GM18867 (cell line): Measurements from ENCODE around the gene MAP2.

ENCODE experiments used
- ATAC-seq: cut with Tn5 transposase; IDR thresholded peaks from one replicate; pipeline ENCODE4 v1.9.1; 2021; ENCODE audit warnings: mild to moderate bottlenecking, moderate library complexity; ENCODE audit not compliant: unreplicated experiment

Gene MAP2, protein sequence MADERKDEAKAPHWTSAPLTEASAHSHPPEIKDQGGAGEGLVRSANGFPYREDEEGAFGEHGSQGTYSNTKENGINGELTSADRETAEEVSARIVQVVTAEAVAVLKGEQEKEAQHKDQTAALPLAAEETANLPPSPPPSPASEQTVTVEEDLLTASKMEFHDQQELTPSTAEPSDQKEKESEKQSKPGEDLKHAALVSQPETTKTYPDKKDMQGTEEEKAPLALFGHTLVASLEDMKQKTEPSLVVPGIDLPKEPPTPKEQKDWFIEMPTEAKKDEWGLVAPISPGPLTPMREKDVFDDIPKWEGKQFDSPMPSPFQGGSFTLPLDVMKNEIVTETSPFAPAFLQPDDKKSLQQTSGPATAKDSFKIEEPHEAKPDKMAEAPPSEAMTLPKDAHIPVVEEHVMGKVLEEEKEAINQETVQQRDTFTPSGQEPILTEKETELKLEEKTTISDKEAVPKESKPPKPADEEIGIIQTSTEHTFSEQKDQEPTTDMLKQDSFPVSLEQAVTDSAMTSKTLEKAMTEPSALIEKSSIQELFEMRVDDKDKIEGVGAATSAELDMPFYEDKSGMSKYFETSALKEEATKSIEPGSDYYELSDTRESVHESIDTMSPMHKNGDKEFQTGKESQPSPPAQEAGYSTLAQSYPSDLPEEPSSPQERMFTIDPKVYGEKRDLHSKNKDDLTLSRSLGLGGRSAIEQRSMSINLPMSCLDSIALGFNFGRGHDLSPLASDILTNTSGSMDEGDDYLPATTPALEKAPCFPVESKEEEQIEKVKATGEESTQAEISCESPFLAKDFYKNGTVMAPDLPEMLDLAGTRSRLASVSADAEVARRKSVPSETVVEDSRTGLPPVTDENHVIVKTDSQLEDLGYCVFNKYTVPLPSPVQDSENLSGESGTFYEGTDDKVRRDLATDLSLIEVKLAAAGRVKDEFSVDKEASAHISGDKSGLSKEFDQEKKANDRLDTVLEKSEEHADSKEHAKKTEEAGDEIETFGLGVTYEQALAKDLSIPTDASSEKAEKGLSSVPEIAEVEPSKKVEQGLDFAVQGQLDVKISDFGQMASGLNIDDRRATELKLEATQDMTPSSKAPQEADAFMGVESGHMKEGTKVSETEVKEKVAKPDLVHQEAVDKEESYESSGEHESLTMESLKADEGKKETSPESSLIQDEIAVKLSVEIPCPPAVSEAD (N-terminal part only)

DNA sequence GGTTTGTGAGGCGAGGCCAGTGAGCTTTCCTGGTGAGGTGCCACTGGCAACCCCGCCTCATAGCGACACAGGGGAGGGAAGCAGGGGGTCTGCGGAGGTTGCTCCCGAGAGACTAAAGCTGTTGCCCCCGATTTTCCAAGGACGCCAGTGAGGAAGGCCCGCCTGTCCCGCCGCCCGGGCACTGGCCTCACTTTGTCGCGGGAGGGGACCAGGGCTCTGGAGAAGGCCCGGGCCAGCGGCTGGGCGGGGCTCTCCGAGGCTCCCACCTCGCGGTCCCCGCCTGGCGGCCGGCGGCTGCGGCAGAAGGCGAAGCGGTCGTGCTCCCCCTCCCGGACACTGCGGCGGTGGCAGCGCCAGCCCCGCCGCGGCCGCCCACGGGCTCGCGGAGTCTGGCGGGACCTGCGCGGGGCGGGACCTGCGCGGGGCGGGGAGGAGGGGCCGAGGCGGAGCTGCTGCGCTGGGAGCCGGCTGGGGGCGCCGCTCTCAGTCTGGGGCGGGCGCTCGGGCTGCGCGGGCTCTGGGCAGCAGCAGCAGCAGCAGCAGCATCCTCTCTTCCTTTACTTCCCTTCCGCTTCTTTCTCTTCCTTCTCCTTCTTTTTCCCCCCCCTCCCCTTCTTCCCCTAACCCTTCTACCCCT, at the start of gene MAP2:
TSS of gene MAP2 (plus strand) at position 486 of the 637 bp plus-strand sequence. CDS start 229,124 bp downstream, outside the sequence.
- ATAC-seq: peak; percentile 98

- ATAC-seq: no peak
Measured at GRCh38 chr2:209376686-209377085, 47.2 kb upstream of the MAP2 start.

- ATAC-seq: peak; percentile 99
Measured at GRCh38 chr2:209380293-209380692, 43.6 kb upstream of the MAP2 start.

DNA sequence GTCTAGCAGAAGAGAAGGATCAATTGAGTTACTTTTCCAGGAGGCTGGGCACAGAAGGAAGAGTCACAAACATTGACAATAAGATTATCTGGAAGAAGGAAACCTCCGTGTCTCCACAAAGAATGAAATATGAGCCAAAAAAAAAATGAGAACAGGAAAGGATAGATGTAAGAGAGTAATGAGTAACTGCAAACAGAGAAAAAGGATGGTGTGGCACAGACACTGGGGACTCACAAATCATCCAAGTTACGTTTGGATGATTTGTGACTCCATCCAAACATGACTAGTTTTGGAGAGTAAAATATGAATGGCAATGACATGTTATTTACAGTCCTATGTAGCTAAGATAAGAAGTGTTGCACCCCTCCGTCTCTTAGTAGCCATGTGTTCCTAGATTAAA, 42.8 kb upstream of the MAP2 start:
- ATAC-seq: no peak

- no peak for ATAC-seq
Measured at GRCh38 chr2:209382775-209383174, 41.1 kb upstream of the MAP2 start.

DNA sequence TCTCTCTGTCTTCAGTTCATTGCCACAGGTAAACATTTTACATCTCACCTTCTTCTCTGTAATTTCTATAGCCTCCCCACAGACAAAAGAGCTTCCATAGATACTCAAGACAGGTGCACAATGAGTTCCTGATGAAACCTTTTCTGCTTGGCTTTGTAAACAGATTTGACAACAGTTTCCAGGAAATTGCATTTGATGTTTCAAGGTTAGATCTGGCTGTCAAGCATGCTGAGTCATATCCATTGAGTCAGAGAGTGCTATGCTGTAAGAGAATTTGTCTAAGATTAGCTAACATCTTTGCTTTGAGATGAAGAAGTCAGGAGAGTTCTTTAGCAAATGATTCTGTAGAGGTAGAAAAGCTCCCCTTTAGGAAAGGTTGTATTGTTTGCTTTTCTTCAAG, 40.6 kb upstream of the MAP2 start:
- no peak for ATAC-seq

- ATAC-seq: no peak
Measured at GRCh38 chr2:209387389-209387788, 36.5 kb upstream of the MAP2 start.

- ATAC-seq: no peak
Measured at GRCh38 chr2:209388446-209389037, 35.3 kb upstream of the MAP2 start.

DNA sequence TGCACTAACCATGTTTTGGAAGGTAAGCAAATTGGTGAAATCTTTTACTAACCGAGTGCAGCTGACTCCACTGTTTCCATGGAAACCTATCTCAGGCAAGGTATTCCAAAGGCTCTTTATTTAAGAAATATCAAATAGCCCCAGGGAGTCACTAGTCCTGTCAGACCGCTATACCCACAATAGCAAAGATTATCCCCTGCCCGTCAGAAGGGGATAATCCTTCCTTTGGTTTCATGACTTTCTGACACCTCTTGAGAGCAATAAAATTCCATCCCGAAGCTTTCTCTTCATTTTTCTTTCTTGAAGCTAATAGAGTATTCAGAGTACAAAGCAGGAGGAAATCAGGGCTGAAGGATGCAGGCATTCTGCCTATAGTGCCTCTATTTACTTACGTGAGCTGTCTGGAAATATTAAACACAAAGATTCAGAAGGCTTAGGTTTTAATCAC, 34.7 kb upstream of the MAP2 start:
- no peak for ATAC-seq

GRCh38 chr2:209390839-209391238, 33.0 kb upstream of the MAP2 start:
- ATAC-seq: no peak

DNA sequence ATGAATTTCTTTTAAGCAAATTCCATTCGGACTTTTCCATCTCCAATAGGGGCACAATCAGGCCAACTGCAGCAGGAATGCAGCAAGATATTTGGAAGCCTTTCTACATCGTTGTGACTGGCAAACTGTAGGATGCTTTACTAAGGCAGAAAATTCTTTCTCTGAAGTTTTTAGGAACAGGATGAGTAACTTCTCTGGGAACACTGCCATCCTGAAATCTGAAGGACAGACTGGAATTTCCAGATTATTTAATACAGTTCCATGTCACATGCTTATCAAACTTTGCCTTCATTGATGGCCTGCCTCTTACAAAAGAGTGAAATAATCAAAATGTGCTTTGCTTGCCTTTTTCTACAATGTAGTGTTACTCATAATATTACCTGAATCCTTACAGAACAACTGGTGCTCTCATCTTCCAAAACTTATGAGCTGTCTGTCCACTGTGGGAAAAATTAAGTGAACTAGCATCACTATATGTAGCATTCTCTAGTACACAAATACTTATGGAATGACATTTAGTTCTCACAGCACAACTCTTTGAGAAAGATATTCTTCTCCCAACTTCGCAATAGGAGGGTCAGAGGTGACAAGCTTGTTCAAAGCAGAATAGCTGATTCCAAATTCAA, 32.0 kb upstream of the MAP2 start:
- ATAC-seq: no peak

DNA sequence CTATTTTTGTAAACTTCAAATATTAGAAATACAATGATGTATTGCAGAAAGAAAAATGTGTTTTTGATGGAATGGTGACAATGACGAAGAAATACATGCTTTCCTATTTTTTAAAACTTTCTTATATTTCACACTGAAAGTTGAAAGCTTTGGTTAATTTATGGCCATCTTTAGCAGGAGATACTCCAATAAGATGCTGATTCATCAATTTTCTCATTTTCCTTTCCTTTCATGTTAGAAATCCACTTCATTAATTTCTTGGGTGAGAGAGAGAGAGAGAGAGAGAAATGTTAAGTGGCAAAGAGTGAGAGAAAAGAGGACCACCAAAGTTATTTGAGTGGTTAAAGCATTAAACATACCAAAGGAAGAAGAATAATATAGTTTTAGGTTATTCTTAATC, 28.6 kb upstream of the MAP2 start:
- no peak for ATAC-seq

- no peak for ATAC-seq
Measured at GRCh38 chr2:209395652-209396051, 28.2 kb upstream of the MAP2 start.

DNA sequence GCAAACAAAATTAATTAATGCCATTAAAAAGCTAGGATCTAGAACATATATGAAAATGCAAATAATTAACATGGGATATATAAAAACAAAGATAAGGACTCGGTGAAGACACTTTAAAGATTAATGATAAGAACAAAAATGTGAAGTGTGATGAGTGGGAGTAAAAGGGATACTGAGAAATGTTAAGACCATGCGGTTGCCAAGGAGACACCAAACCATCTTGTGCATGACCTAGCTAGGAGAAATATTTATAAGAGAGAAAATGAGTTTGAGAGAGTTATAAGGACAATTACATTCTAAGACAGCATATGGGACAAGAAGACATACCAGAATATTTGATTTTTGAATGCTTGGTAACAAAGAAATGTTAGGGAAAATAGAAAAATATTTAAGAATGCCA, 25.4 kb upstream of the MAP2 start:
- no peak for ATAC-seq

- no peak for ATAC-seq
Measured at GRCh38 chr2:209401788-209402187, 22.1 kb upstream of the MAP2 start.

GRCh38 chr2:209411296-209411695, 12.6 kb upstream of the MAP2 start:
- ATAC-seq: no peak

DNA sequence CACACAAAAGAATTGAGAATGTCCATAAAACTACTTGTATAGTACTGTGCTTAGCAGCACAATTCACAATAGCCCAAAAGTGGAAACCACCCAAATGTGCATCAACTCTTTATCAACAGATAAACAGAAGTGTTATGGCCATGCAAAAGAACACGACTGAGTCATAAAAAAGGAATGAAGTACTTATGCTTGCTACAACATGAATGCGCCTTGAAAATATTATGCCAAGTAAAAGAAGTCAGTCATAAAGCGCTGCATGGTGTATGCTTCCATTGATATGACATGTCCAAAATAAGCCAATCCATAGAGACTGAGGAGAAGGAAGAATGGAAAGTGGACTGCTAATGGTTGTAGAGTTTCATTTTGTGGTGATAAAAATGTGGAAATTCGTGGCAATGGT, 12.1 kb upstream of the MAP2 start:
- no peak for ATAC-seq

- ATAC-seq: peak; percentile 80
Measured at GRCh38 chr2:209413311-209414014, 10.4 kb upstream of the MAP2 start.

GRCh38 chr2:209416913-209417312, 6.9 kb upstream of the MAP2 start:
- no peak for ATAC-seq
